CD1c-positive myeloid dendritic cell (primary cell): ENCODE data around the gene CACUL1.
A peak's percentile ranks its signal among the peaks of the same experiment; 100 is the strongest.
"Not testable (repeated sequence)": the region's sequence is repeated elsewhere in the genome, so short reads cannot be mapped to it uniquely, and the experiment has no call there.

ENCODE experiments used
- DNase-seq: peaks from one replicate; pipeline ENCODE4 v3.0.0-alpha.2; 2016; ENCODE audit errors: extremely low spot score

Gene CACUL1

DNA sequence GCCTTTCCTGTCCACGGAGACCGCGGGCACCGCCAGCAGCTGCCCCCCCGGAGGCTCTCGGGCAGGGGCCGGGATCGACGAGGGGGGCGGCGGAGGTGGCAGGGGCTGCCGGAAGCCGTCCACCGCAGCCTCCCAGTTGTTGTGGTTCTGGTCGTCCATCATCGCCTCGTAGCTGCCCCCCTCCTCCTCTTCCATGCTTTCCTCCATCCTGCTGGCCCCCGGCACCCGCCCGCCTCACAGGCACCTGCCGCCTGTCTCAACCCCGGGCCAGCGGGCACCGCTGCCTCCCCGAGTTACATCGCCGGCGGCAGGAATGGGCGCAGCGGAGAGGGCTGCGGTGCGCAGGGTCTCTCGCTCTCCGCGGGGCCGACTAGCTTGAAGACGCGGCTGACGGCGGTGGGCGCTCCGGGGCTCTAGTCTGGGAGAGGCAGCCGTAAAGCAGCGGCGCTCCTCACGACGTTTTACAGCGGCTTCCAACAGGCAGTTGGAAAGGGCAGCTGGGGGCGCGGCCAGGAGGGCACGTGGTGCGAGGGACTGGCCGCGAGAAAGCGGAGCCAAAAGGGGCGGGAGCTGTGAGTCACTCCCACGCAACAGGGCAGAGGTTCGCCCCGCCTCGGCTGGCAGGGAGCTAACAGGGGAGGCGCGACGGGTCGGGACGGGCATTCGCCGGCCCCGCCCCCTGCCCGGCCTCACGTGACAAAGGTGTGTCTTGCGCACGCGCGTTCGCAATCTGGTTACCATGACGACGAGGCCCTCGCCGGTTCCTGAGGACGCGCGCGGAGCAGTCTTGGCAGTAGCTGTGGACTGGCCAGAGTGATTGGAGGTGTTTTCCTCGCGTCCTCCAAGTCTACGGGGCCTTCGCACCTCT lies at the start of gene CACUL1:
TSS of gene CACUL1 (minus strand) at position 415 of the 868 bp plus-strand sequence. CDS start at position 207, 208 bp downstream.
- peak; percentile 100 for DNase-seq

GRCh38 chr10:118804262-118804773 lies 49.5 kb upstream of the CACUL1 start:
- no peak for DNase-seq

- DNase-seq: no peak
Observed at GRCh38 chr10:118802126-118802793, 47.5 kb upstream of the CACUL1 start.

DNA sequence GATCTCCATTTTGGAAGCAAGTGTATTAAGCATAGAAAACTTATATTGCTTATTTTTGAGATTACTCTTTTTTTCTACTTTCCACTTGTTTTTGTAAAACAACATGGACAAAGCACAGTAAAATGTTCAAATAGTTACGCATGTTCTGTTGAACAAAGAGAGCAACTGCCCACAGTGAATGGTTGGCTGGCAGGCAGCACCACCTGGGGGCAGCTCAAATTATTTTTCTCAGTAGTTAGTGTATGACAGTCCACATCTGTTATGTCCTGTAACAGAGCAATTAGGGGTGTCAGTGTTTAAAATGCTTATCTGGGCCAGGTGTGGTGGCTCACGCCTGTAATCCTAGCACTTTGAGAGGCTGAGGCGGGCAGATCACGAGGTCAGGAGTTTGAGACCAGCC lies 46.1 kb upstream of the CACUL1 start:
- DNase-seq: peak; percentile 60

GRCh38 chr10:118799777-118800176 lies 45.0 kb upstream of the CACUL1 start:
- no peak for DNase-seq

- no peak for DNase-seq
Observed at GRCh38 chr10:118798231-118798662, 43.5 kb upstream of the CACUL1 start.

GRCh38 chr10:118794971-118795370 lies 40.2 kb upstream of the CACUL1 start:
- DNase-seq: not testable (repeated sequence)

DNA sequence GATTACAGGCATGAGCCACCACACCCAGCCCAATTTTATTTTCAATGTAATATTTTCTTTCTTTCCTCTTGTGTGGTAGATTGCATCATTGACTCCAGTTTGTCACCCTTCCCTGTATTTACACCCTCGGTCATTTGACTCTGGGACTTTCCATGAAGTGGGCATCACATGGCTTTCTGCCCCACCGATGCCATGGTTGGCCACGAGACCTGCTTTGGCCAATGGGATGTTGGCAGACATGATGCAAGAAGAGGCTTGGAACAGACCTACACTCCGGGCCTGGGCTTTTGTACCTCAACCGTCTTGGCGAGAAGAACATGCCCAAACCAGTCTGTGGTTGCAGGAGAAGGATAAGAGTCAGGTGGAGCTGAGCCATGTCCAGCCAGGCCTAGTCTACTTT lies 38.8 kb upstream of the CACUL1 start:
- peak; percentile 83 for DNase-seq

DNA sequence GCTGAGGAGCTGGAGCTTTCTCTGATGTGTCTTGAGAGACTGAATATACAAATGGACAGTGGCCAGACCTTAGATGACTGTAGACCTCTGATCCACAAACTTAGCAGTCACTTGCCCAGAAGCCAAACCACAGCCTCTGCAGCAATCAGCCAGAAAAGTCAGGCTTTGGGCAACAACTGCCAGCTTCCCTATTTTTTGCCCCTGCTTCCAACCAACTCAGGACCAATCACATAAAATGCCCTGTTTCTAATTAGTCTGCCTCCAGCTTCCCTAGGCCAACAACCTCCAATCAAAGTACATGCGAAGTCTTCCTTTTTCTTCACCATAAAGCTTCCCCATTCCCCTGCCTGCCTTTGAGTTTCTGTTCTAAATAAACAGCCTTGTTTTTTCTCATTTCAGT lies 37.8 kb upstream of the CACUL1 start:
- DNase-seq: peak; percentile 90

DNA sequence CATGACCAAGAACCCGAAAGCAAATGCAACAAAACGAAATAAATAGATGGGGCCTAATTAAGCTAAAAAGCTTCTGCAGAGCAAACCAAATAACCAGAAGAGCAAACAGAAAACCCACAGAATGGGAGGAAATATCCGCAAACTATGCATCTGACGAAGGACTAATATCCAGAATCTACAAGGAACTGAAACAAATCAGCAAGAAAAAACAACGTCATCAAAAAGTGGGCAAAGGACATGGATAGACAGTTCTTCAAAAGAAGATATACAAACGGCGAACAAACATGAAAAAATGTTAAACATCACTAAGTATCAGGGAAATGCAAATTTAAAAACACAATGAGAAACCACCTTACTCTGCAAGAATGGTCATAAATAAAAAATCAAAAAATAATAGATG lies 35.3 kb upstream of the CACUL1 start:
- peak; percentile 58 for DNase-seq

DNA sequence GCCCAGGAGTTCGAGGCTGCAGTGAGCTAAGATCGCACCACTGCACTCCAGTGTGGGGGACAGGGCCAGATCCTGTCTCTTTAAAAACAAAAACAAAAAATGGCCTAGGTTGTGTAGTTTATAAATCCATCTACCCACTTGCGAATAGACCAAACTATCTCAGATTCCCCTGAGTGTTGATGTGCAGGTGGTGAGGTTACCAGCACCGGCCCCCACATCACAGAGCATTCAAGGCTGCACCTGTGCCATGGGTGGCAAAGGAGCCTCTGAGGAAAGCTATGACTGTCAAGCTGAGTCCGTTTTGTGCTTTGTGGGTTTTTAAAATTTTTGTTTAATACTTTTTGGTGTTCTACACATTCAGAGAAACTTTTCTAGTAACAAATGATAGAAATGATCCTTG lies 30.8 kb upstream of the CACUL1 start:
- no peak for DNase-seq

DNA sequence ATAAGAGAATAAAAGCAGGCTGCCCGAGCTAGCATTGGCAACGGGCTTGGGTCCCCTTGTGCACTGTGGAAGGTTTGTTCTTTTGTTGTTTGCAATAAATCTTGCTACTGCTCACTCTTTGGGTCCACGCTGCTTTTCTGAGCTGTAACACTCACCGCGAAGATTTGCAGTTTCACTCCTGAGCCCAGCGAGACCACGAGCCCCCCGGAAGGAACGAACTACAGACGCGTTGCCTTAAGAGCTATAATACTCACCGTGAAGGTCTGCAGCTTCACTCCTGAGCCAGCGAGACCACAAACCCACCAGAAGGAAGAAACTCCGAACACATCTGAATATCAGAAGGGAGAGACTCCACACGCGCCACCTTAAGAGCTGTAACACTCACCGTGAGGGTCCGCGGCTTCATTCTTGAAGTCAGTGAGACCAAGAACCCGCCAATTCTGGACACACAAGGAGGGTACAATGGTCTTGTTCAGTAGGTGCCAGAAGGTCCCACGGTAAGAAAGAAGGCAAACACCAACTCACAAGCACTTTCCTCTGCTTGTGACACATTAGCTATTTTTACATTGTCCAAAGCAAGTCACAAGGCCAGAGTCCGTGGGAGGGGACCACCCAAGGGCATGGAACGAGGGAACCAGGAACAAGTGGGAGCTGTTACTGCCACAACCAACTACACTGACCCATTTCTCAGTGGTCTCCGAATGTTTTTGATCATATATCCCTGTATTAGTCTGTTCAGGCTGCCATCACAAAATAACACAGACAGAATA lies 29.2 kb upstream of the CACUL1 start:
- no peak for DNase-seq

- DNase-seq: not testable (repeated sequence)
Observed at GRCh38 chr10:118782916-118783465, 28.2 kb upstream of the CACUL1 start.

GRCh38 chr10:118781541-118781940 lies 26.8 kb upstream of the CACUL1 start:
- DNase-seq: no peak

GRCh38 chr10:118778727-118779126 lies 24.0 kb upstream of the CACUL1 start:
- no peak for DNase-seq

GRCh38 chr10:118776960-118777359 lies 22.2 kb upstream of the CACUL1 start:
- DNase-seq: no peak

GRCh38 chr10:118776033-118776432 lies 21.3 kb upstream of the CACUL1 start:
- DNase-seq: no peak

GRCh38 chr10:118775478-118775877 lies 20.7 kb upstream of the CACUL1 start:
- no peak for DNase-seq

DNA sequence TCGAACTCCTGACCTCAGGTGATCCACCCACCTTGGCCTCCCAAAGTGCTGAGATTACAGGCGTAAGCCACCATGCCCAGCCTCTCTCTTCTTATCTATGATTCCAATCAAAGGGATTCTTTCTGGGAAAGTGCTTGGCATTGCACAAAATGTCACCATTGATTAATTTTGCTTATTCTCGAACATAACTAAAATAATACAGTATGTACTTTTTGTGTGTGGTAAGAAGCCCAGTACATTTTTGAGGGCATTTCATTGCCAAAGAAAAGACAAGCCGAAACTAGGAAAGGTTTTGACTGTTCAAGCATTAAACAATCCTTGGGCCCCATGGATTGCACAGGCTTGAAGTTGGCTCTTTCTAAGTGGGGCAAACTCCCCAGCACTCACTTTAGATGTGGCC lies 18.3 kb upstream of the CACUL1 start:
- no peak for DNase-seq

DNA sequence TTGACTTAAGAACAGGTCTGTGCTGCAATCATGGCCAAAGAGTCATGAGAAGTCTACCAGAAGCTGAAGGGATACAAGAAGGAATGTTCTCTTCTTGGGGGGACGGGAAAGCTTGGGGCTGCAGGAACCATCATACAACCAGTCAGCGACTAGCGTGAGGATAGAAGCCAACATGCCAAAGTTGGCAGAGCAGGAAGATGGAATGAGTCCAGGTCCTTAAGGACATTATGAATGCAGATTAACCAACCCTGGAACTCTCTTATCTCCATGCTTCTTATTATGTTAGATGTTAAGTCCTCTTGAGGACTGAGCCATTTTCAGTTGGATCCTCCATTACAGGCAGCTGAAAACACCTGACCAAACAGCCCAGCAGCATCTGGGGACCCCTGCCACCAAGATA lies 17.2 kb upstream of the CACUL1 start:
- DNase-seq: no peak

GRCh38 chr10:118769898-118770600 lies 15.3 kb upstream of the CACUL1 start:
- no peak for DNase-seq
